Measurements from ENCODE around the gene SLC38A6.

SLC38A6 gene

DNA sequence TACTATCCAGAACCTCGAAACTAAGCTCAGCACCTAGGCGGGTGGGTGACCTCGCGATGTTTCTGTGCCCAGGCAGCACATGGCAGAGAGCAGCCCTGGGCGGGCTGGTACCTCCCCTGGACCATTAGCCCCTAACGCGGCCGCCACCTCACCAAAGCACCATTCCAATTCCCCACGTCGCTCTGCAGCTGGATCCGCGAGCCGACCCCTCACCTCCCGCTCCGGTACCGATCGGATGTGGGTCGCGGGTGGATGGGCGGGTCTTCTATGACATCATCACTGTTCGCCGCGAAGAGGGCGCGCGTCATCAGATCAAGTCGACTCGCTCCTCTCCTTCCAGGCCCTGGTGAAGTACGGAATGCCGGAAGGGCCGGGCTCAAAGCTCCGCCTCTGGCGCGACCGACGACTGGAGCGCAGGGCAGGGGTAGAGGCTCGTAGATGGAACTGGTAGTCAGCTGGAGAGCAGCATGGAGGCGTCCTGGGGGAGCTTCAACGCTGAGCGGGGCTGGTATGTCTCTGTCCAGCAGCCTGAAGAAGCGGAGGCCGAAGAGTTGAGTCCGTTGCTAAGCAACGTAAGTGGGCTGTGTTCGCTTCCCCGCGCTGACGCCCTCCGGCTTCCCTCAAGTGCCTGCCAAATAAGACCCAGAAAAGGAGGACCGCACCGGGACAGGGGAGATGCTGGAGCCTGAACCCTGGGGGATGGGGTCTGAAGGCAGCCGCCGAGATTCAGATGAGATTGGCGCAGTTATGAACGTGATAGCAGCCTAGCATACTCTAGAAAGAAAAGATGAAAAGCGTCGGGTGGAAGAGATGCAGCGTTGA lies at the start of gene SLC38A6, which contains the start of gene TRMT5:
TSS of gene SLC38A6 (plus strand) at position 435 of the 822 bp plus-strand sequence. CDS start at position 468, 33 bp downstream.
TSS of gene TRMT5 (minus strand) at position 269 of the 822 bp plus-strand sequence. CDS start at position 163, 106 bp downstream.
- peak within 1 kb of the TSS; percentile 92 for H3K4me3 ChIP-seq (ENCODE audit: low read depth, low read length)

DNA sequence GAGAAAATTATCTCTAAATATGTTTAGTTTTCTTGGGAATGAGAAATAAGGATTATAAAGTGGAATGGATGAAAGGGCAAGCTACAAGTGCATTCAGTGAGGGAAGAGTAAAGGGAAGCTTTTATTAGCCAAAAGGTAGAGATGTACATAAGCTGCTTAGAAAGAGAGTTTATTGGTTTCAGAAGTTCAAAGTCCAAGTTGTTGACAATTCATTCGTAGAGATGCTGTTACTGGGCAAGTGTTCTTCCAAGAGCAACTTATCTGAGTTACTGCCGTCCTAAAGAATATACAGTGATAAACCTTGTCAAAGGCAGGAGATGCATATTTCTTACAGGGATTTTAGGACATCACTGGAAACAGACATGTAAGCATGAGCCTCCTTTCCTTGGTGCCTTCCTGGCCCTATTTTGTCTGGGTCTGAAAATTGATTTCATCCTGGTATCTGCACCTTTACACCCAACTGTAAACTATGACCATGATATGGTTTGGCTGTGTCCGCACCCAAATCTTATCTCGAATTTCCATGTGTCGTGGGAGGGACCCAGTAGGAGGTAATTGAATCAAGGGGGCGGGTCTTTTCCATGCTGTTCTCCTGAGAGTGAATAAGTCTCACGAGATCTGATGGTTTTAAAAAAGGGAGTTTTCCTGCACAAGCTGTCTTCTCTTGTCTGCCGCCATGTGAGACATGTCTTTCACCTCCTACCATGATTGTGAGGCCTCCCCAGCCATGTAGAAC lies 47.0 kb upstream of the SLC38A6 start:
- no peak overlapping the region for H3K4me3 ChIP-seq (ENCODE audit: low read depth, low read length)

DNA sequence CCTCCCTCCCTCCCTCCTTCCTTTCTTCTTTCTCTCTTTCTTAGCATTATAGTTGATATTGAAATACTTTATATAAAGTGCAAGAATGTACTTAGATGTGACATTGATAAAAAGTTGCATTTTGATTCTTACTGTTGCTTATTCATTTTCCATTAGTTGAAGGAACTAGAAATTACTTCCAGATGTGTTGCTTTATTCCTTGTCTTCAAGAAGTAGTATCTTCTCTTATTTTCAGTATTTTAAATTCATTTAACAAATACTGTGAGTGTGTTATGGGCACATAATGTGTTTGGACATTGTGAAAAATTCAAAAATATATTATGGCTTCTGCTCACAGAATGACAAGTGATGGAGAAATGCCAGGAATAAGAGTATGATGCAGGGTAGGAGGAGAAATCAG lies 45.7 kb upstream of the SLC38A6 start:
- H3K4me3 ChIP-seq (ENCODE audit: low read depth, low read length): no peak overlapping the region

DNA sequence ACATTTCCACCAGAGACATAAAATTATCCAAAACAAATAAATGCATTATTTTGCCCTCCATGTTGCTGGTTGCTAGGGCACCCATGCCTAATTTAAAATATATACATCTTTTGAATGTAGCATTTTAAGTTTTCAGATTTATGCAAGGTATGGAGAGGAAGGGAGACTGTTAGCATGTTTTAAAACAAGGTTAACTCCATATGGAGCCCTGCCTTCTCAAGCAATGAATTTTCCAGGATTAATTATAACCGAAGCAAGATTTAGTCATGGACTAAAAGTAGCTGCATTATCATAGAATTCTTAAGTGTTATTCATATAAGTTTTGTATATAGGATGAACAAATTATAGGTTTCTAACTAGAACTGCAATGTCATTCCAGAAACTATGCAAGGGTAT lies 37.4 kb upstream of the SLC38A6 start:
- no peak overlapping the region for H3K4me3 ChIP-seq (ENCODE audit: low read depth, low read length)

DNA sequence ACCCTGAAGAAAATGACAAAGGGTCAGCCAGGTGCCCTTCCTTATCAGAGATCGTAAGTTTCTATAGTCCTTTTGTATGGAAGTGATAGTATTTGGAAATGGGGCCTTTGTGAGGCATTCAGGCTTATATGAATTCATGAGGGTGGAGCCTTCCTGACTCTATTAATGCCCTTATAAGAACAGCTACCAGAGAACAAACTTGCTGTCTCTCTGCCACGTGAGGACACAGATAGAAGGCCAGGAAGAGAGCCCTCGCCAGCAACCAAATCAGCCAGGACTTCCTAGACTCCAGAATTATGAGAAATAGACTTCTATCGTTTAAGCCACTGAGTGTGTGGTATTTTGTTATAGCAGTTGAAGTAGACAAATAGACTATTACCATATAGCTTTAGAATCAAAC lies 36.8 kb upstream of the SLC38A6 start:
- H3K4me3 ChIP-seq (ENCODE audit: low read depth, low read length): no peak overlapping the region

DNA sequence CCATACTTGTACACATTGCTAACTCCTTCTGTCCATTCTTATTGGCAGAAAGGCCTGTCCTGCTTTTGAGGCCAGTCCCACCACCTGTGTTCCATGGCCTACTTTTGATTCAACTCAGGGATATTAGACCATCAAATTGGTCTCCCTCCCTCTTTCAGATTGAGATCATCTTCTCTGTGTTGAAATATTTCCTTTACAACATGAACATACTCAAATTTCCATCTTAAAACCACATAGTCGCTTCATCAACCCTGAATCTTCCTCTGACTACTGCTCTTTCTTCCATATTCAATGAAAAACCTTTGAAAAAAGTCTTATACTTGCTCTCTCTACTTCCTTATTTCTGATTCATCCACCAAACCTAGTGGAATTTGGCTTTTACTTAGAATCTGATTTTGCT lies 35.1 kb upstream of the SLC38A6 start:
- H3K4me3 ChIP-seq (ENCODE audit: low read depth, low read length): no peak overlapping the region

DNA sequence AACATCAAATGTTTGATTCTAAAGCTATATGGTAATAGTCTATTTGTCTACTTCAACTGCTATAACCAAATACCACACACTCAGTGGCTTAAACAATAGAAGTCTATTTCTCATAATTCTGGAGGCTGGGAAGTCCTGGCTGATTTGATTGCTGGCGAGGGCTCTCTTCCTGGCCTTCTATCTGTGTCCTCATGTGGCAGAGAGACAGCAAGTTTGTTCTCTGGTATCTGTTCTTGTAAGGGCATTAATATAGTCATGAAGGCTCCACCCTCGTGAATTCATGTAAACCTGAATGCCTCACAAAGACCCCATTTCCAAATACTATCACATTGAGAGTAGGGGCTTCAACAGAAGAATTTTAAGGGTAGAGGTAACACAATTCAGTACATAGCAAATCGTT lies 34.3 kb upstream of the SLC38A6 start:
- H3K4me3 ChIP-seq (ENCODE audit: low read depth, low read length): no peak overlapping the region

DNA sequence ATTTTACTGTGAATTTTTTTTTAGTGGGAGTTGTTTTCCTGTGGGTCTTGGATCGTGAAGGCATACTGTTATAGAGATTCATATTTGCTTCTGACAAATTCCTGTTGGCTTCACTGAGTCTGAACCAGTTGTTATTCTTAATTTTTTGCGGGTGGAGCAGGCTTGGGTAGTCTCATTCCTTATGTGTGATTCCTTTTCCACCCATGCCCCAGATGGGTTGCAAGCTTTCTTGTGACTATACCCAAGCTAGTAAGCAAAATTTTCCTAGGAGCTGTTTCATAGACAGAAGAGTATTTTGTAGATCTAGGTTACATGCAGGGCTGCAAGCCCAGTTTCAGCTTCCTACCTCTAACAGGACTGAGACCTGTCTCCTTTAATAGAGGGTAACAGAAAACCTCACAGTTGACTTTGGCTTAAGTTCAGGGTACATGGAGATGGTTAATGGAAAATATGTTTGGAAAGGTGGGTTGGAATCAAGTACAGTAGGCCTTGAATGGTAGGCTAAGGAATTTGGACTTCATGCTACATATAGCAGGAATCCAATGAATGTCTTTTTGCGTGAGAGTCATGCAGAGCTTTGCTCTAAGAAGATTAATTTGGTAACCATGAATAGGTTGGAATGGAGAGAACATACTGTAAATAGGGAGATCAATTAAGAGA lies 29.1 kb upstream of the SLC38A6 start:
- no peak overlapping the region for H3K4me3 ChIP-seq (ENCODE audit: low read depth, low read length)

DNA sequence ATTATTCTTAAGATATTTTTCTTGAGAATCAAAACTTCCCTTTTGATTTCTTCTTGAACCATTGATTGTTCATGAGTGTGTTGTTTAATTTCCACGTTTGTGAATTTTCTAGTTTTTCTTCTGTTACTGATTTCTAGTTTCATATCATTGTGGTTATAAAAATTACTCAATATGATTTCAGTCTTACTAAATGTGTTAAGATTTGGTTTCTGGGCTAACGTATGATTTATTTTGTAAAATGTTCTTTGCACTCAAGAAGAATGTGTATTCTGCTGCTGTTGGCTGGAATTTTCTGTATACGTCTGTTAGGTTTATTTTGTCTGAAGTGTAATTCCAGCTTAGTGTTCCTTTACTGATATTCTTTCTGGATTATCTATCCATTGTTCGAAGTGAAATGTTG lies 24.8 kb upstream of the SLC38A6 start:
- H3K4me3 ChIP-seq (ENCODE audit: low read depth, low read length): no peak overlapping the region

DNA sequence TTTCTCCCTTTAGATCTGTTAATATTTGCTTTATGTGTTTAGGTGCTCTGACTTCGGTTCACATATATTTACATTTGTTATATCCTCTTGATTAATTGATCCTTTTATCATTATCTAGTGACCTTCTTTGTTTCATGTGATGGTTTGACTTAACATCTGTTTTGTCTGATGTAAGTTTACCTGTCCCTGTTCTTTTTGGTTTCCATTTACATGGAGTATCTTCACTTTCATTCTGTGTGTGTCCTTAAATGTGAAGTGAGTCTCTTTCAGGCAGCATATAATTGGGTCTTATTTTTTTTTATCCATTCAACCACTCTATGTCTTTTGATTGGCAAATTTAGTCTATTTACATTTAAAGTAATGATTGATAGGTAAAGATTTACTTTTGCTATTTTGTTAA lies 24.4 kb upstream of the SLC38A6 start:
- no peak overlapping the region for H3K4me3 ChIP-seq (ENCODE audit: low read depth, low read length)

DNA sequence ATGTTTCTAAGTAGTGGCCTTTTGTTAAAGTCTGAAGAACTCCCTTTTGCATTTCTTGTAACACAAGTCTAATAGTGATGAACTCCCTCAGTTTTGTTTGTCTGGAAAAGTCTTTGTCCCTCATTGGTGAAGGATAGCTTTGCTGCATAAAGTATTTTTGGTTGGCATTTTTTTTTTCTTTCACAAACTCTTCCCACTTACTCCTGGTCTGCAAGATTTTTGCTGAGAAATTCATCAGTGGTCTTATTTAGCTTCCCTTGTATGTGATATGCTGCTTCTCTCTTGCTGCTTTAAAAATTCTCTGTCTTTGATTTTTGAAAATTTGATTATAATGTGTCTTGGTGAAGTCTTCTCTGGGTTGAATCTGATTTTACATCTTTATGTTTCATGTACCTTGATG lies 22.9 kb upstream of the SLC38A6 start:
- no peak overlapping the region for H3K4me3 ChIP-seq (ENCODE audit: low read depth, low read length)

DNA sequence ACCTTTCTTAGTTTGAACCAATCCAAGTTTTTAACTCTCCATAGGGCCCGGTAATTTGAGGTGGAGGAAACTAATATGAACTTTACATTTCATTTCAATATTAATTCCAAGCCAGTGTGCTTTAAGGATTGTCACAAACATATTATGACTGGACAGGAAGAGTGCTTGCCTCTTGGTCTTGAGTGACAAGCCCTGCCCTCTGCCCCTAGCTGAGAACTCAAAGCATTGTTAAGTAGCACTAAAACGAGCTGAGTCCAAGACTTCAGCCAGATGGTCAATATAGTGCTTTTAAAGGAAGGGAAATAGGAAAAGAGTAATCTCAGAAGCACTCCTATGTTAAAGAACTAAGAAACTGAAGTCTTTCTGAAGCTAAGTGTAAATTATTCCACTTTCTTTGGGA lies 17.3 kb upstream of the SLC38A6 start:
- H3K4me3 ChIP-seq (ENCODE audit: low read depth, low read length): no peak overlapping the region

DNA sequence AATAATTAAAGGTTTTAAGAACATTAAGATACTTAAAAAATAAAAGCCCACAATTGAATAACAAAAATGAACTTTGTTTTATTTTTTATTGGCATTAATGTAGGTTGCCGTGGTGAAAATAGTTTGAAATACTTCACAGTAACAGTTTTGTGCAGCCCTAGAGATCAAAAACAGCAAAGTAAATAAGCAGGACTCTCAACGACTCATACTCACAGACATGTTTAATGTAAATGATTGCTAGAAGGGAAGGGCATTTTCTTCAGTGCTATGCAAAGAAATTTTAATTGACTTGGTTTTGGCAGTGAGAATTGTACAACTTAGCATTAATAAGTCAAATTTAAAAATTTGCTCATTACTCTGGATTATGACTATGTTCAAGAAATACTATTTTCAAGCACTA lies 16.1 kb upstream of the SLC38A6 start:
- H3K4me3 ChIP-seq (ENCODE audit: low read depth, low read length): no peak overlapping the region

DNA sequence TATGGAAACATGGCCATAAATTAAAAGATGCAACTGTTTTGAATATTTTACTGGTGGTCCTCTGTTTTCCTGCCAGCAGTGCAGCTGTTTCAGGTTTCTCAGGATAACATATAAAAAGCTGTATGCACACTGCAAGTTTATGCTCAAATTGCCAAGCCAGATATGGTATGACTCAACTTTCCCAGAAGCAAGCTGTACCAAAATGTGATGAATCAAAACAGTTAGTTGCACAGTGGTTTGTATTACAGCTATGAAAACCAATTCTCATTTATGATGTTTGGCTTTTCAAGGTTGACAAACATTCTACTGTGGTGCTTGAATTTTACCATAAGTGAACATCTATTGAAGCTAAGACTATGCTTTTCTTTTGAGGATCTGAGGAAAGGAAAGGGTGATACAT lies 15.6 kb upstream of the SLC38A6 start:
- H3K4me3 ChIP-seq (ENCODE audit: low read depth, low read length): no peak overlapping the region

DNA sequence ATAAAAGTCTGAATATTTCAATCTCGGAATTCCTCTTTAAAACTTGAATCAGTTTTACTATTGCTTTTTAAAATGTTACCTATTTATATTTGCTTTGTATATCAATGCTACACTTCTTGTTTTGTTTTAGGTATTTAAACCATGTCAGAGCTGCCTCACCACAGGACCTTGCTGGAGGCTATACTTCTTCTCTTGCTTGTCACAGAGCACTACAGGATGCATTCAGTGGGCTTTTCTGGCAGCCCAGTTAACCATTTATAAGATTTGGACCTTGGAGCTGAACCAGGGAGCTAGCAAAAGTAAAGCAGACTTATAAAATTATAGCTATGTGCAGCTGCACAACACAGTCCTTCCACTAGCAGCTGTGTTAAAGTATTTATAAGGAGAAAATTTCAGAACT lies 12.9 kb upstream of the SLC38A6 start:
- H3K4me3 ChIP-seq (ENCODE audit: low read depth, low read length): no peak overlapping the region

DNA sequence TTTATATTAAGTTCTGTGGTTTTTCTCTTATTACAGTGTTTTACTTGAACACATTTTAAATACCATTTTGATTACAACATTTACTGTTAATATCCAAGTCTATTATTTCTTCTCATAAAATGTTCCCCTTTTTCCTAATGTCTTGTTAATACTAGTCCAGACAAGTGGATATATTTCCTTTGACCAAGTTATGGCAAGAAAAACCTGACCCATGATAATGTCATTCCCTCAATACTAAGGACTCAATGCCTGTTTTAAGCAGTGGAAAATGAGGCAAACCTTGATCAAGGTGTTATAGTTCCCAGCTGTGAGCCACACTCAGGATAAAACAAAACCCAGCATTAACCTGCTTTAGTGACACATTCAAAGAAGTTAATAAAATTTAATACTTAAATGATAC lies 12.4 kb upstream of the SLC38A6 start:
- H3K4me3 ChIP-seq (ENCODE audit: low read depth, low read length): no peak overlapping the region

DNA sequence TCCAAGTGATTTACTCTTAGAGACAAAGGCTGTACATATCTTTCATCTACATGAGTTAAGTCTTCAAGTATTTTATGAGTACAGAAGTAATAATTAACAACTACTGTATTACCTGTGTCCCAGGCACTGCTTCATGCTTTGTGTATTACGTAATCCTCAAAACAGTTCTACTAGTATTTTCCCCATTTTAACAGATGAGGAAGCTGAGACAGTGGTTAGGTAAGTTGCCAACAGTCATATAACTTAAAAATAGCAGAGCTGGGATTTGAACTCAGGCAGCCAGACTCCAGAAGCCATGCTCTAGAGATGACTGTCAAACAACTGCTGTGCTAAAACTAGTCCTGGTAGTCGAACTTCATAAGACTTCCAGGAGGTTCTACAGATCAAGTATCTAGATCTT lies 10.9 kb upstream of the SLC38A6 start:
- no peak overlapping the region for H3K4me3 ChIP-seq (ENCODE audit: low read depth, low read length)

DNA sequence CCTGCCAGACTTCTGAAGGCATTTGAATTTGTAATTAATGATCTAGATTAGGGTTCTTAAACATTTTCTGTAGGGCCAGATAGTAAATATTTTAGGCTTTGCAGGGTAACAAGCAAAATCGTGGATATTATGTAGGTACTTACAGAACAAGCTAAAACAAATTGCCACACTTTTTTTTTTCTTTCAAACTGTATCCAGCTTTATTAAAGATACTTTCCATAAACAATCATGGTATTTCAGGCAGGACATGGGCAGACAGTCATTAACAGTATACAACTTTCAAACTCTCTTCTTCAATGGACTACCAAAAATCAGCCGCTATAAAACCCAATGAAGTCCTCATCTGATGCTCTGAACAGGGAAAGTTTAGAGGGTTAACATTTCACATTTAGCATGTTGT lies 9.8 kb upstream of the SLC38A6 start:
- no peak overlapping the region for H3K4me3 ChIP-seq (ENCODE audit: low read depth, low read length)

DNA sequence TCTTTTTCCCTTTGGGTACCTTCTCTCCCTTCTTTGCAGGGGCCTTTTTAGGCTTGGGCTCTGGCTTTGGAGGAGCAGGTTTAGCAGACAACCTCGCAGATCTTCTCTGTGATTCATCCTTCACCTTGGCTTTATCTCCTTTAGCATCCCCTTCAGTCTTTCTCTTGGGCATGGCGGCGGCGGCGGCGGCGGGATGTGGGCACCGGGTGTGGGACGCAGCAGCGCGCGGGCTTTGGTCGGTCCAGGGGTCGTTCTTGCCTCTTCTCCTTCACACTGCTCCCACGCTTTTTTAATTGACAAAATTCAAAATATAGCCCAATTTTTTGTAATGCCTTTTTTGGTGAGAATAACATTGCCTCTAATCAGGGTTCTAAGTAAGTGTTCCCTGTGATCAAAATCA lies 8.8 kb upstream of the SLC38A6 start:
- H3K4me3 ChIP-seq (ENCODE audit: low read depth, low read length): no peak overlapping the region

DNA sequence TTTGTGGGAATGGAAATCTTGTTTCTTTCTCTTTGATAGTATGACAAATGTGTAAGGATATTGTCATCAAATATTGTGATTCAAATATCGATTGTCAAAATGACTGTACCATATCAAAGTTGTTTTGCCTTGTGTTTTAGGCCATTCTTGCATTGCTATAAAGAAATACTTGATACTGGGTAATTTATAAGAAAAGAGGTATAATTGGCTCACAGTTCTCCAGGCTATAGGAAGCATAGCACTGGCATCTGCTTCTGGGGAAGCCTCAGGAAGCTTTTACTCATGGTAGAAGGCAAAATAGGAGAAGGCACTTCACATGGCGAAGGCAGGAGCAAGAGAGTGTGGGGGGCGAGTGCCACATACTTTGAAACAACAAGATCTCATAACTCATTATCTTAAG lies 8.0 kb upstream of the SLC38A6 start:
- H3K4me3 ChIP-seq (ENCODE audit: low read depth, low read length): no peak overlapping the region

DNA sequence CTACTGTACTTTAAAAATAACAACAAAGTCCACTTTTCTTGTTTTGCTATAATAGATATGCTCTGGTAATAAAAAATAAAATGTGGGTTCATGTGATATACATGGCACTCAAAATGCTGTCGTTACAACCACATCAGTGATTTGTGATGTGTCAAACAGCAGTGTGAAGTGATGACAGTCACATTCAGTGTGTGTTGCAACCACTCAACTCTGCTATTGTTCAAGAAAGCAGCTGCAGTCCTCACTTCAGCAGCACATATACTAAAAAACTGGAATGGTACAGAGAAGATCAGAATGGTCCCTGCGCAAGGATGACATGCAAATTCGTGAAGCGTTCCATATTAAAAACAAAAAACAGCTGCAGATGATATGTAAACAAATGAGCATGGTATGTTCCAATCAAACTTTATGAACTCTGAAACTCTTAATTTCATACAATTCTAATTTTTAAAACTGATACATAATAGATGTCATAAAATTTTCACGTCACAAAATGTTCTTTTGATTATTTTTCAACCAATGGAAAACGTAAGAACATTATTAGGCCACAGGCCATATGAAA lies 6.9 kb upstream of the SLC38A6 start:
- H3K4me3 ChIP-seq (ENCODE audit: low read depth, low read length): no peak overlapping the region

All from iPS-11a (cell line).